ENCODE measurements around the gene DYNLT2.

Gene DYNLT2, protein sequence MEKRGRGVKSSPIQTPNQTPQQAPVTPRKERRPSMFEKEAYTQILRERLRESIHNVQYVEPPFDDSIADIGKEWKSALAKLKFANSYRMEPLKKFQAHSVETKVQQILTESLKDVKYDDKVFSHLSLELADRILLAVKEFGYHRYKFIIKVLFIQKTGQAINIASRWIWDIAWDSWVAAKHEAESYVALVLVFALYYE

GRCh38 chr6:169751242-169752073 is at the start of gene DYNLT2, which contains the start of gene ERMARD:
Gene DYNLT2, minus strand, starts transcription at chr6:169751572. Its CDS starts 114 bp downstream, at chr6:169751458.
Gene ERMARD, plus strand, starts transcription at chr6:169751622. Its CDS starts 36 bp downstream, at chr6:169751658.
- DNase-seq = peak; percentile 91 to 93

DNA sequence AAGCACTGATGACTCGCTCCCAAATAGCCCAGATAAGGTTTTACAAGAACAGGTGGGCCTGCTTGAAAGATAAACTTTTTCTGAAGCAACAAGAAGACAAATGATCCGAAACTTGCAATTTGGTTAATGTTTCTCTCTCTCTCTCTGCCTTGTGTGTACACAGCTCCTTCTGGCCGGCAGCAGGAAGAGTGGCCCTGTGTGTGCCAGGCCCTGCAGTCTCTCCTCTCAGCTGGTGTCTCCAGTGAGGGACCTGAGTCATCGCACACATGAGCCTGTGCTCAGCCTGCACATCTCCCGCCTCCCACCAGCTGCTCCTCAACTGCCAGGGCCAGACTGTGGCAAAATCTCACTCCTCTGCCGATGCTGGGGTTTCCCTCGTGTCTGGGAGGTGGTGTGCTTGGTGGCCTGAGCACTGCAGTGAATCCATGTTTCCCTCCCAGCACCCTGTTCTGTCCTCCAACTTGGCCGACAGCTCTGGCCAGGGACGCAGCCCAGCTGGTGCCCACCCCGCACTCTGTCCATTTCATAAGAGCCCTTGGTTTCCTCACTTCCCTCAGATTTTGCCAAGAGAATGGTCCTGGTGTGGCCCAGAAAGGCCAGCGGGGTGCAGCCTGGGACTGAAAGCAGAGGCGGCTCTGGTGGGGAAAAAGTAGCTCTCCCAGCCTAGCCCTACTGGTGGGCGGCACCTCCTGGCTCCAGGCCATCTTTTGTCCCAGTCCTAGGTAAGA is 49.5 kb upstream of the DYNLT2 start:
- no peak for DNase-seq

- no peak for DNase-seq
These were observed 48.8 kb upstream of the DYNLT2 start for GRCh38 chr6:169800116-169800667.

- no peak for DNase-seq
These were observed 48.1 kb upstream of the DYNLT2 start for GRCh38 chr6:169799474-169799926.

DNA sequence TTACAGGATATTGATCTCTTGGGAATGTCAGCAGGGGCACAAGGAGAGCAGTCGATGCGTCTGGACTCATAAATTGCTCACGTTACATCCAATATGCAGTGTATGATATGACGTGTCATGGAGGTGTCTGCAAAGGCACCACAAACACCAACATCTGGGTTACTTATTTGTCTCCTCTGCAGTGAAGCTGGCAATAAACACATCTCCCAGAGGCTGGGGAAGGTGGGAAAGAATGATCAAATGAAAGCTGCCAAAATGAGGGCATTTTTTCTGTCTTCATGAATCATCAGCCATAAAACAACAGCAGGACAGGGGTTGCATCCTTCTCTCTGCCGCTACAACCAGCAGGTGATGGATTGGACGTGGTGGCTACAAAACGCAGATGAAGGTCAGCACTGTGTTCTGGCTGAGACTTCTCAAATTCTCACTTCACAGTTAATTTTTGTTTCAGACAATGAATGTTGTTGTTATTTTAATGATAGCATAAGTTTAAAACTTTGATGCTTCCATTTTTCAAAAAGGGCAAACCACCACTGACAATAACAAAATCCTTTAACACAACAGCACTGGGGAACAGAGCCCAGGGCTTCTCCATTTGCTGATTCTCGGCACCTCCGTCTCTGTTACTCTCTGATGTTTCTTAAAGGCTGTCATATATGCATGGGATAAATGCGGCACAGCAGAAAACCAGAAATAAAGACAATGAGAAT is 47.5 kb upstream of the DYNLT2 start:
- DNase-seq = no peak

DNA sequence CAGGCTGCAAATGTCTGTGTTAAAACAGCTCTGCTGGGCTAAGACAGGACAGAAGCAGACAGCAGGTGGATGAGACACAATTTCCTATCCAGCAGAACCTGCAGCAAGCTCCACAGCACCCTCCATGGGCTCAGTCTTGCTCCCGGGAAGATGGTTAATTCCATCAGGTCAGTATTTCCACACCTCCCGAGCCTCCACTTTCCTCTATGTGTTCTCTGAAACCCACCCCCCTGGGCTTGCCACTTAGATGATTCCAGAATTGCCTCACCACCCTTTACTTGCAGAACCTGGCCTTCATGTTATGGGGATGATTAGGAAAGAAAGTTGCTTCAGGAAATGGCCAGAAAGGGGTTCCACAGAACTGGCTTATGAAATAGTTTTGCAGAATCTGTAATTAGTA is 43.8 kb upstream of the DYNLT2 start:
- no peak for DNase-seq

GRCh38 chr6:169794317-169795055 is 43.1 kb upstream of the DYNLT2 start:
- no peak for DNase-seq

GRCh38 chr6:169793408-169793807 is 42.0 kb upstream of the DYNLT2 start:
- no peak for DNase-seq

DNA sequence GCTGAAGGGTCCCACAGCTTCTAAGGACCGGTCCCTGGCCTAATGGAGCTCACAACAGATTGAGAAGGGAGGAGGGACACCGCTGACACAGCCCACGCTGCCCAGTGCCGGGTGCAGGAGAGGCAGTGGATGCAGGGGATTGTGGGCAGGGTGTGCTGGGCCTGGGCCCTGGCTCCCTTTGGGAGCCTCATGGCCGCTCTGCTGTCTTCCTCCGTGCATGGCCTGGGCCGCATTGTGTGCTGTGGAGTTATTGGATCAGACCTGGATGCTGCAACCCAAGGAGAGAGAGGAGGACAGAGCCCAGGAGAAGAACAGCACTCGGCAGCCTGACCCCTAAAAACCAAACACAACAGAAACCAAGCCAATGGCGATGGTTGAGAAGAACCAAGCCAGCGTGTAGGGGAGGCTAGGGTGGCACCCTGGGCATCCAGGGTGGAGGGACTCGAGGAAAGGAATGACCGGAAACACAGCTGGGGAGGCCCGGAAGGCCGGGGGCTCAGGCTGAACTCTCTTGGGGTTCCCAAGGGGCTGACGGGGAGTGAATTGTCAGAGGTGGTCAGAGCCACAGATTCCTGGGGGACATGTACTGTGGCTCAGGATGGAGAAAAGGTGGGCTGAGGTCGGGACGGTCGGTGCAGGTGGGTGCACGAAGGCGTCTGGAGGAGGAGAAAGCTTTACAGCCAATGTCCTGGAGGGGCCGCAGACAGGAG is 41.1 kb upstream of the DYNLT2 start:
- DNase-seq = no peak

- no peak for DNase-seq
These were observed 40.4 kb upstream of the DYNLT2 start for GRCh38 chr6:169791721-169792131.

DNA sequence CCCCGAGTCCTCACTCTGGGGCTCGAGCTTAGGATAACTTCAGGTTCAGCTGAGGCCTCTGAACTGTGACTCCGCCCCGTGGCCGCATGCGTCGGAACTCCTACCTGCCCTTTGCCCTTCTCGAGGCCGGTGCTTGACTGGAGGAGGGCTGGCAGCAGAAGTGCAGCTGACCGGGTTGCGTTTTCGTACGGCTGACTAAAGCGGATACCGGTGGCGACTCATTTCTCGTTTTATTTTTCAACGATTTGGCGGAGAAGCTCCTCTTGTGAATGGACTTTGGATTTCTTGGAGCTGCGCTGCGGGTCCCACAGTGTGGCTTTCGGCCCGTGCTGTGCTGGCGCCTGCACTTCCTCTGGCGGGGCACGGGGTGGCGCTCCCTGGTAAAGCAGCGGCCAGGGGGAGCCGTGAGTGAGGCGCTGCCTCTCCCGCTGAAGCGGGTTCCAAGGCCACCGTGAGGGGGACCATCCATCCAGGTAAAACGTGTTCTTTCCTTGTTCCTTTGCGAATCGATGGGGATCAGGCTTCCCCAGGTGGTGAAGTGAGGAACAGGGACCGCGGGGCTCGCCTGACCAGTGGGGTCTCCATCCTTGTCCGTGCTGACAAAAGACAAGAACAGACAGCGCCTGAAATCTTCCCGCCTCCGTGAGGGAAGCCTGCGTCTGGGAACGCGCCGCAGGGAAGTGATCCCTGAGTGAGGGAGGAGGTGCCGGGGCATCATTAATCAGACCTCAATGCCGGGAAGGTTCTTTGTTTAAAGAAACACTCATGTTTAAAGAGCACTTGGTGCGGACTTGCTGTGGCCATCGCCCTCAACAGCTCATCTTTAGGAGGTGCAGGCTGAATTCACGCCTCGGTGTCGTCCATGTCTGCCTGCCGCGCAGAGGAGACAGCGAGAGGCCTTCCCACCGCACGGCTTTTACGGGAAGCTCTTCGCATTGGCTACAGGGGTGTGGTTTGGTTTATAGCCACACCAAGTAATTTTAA is 38.9 kb upstream of the DYNLT2 start:
- DNase-seq = peak; percentile 74 to 83

DNA sequence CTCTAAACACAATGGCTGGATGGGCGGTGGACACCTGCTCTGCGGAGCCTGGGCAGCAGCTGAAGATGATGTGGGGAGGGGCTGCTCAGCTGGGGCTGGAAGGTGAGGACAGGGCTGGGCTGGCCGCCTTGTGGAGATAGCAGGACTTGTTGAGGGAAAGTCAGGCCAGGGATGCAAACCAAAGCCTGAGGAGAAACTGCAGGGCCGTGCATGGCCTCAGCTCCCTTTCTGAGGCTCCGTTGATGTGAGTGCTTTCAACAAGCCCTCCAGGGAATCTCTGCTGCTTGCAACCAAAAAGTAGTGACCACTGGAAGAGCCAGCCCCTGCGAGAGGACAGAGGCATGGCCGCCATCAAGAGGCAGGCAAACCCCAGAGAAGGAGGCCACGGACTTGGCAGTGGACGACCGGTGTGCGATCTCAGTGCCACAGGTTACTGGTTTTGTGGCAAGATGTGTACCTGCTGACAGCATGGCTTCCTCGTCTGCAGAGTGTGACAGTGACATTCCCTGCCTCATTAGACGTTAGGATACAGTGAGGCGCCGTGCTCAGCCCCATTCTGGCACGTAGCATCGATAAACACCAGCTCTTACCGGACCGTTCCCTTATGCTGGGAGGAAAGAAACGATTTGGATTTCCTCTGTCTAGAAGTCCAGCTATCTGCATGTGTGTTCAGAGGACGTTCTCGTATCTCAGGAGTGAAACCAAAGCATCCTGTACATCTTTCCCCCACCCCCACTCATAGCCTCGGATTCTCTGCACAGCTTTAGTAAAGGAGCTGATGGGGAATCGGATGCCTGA is 38.0 kb upstream of the DYNLT2 start:
- DNase-seq = no peak

- no peak for DNase-seq
These were observed 37.4 kb upstream of the DYNLT2 start for GRCh38 chr6:169788809-169789145.

DNA sequence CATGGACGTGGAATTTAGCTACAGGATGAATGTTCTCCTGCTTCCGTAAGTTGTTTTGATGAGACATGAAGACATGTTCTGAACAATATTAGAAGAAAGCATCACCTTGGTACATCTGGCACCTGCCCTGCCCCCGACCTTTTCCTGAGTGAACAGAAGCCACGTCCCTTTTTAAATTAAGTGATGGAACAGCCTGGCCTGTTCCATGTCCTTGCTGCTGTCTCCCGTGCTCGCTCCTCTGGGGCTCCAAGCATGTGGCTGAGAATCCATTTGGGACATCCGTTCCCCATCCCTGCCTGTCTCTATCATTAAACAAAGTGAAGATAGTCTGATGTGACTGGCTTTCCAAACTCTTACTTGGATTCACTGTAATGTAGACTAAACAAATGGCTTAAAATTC is 36.4 kb upstream of the DYNLT2 start:
- no peak for DNase-seq

DNA sequence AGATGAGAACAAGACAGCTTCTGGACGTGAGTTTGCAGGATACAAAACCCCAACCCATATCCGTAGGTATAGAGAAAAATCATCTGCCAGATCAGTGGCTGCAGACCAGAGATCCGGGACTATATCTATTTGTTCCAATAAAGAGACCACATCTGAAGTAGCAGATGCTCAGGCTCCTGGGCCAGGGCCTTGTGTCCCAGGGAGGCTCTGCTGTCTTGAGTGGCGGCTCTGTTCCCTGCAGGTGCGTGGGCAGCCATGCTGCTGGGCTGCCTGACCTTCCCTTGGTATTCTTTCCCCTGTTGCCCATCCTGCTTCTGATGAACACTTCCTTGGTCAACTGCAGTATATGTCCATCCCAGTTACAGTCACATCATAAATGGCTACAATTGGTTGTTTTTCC is 35.0 kb upstream of the DYNLT2 start:
- no peak for DNase-seq

DNA sequence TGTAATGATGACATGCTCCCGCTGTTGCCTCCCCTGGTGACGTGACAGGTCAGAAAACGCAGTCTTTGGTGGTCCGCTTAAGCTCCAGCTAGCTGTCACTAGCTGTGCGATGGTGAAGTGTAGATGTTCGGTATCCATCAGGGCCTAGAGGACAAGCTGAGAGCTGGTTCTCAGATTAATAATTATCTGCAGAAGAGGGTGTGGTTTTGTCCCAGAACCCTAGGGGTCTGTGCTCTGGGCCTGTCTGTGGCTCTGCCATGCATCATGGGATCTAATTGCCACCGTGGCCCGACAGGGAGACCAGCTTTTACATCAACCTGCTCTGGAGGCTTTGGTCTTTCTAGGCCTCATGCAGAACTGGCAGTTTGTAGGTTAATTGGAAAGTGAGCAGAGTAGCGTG is 34.2 kb upstream of the DYNLT2 start:
- DNase-seq = no peak

GRCh38 chr6:169784821-169785340 is 33.5 kb upstream of the DYNLT2 start:
- no peak for DNase-seq

- DNase-seq = no peak
These were observed 32.8 kb upstream of the DYNLT2 start for GRCh38 chr6:169783971-169784820.
